HG03280 (cell line): ENCODE results near the gene ZMIZ2.
"Not testable (repeated sequence)": the region's sequence is repeated elsewhere in the genome, so short reads cannot be mapped to it uniquely, and the experiment has no call there.

Source experiments
- ATAC-seq: cut with Tn5 transposase; IDR thresholded peaks from one replicate; pipeline ENCODE4 v1.9.1; 2021; ENCODE audit warnings: mild to moderate bottlenecking, moderate library complexity; ENCODE audit not compliant: unreplicated experiment

The ZMIZ2 gene

GRCh38 chr7:44769776-44770294 is 21.2 kb downstream of the ZMIZ2 start:
- peak; percentile 52 for ATAC-seq

DNA sequence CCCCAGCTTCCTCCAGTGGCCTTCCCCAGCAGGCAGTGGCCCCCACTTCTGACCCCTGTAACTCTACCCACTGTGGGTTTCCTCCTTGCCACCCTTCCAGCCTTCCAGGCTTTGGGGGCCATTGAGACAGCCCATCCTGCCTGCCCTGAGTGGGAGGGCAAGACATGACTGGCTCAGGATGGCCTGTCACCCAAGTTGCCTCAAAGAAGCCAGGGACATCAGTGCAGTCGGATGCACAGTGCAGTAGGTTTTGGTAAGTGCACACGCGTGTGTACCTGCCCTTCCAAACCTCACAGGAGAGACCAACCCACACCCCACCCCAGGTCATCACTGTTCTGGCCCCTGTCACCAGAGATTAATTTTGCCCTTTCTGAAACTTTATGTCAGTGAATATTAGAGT is 22.7 kb downstream of the ZMIZ2 start:
- ATAC-seq: no peak

GRCh38 chr7:44772440-44772839 is 23.8 kb downstream of the ZMIZ2 start:
- ATAC-seq: no peak

DNA sequence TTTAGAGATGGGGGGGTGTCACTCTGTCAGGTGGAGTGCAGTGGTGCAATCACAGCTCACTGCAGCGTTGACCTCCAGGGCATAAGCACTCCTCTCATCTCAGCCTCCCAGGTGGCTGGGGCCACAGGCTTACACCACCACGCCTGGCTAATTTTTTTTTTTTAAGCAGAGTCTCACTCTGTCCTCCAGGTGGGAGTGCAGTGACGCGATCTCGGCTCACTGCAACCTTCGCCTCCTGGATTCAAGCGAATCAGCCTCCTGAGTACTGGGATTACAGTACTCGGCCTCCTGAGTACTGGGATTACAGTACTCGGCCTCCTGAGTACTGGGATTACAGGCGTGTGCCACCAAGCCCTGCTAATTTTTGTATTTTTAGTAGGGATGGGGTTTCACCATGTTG is 24.2 kb downstream of the ZMIZ2 start:
- no peak for ATAC-seq

- not testable (repeated sequence) for ATAC-seq
Observed at GRCh38 chr7:44774486-44774885, 25.8 kb downstream of the ZMIZ2 start.

DNA sequence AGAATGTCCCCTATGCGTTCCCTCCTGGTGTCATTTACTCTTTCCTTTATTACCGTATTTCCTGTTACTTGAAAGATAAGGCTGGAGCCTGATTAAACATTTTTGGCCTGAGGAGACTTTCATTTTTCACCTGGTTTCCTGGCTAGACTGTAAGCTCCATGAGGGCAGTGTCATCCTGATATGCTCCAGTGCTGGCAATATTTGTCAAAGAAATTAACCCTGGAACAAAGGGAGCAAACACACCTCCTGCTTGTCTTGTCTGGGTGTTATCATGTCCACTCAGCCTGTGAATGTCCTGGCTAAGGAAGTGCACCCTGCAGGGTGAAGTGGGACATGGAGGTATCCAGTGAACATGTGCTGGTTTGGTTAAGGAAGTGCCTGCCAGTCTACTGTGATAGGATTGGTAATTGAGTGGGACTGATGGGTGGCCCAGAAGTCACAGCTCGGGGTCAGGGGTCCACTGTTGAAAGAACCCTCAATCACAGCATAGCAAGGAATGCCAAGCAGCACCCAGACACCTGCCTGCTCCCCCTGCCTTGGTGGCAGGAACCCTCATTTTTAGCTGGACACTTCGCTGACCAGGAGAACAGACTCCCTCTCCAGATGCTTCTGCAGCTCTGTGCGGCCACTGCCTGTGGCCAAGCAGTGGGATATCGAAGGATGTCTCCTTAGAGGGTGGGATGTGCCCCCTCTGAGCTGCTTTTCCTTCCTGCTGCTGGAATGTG is 26.9 kb downstream of the ZMIZ2 start:
- ATAC-seq: no peak

- no peak for ATAC-seq
Observed at GRCh38 chr7:44776211-44776610, 27.6 kb downstream of the ZMIZ2 start.

DNA sequence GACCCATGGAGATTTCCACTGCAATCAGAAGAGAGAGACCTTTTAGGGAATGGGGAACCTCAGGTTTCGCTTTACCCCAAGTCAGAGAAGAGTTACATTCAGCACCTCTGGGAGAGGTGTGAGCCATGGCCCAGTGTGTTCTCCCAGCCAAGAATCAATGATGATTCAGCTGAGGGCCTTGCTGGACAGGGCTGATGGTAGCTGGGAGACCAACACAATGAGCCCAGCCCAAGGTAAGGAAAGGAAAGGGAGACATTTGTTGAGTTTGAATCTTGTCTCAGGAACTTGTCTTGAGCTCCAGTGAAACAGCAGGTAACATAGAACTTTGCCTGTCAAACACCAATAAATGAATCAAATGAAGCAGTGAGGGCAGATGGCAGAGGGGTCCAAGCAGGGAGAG is 33.8 kb downstream of the ZMIZ2 start:
- no peak for ATAC-seq

- no peak for ATAC-seq
Observed at GRCh38 chr7:44783407-44783806, 34.8 kb downstream of the ZMIZ2 start.

- ATAC-seq: no peak
Observed at GRCh38 chr7:44784364-44784763, 35.7 kb downstream of the ZMIZ2 start.

DNA sequence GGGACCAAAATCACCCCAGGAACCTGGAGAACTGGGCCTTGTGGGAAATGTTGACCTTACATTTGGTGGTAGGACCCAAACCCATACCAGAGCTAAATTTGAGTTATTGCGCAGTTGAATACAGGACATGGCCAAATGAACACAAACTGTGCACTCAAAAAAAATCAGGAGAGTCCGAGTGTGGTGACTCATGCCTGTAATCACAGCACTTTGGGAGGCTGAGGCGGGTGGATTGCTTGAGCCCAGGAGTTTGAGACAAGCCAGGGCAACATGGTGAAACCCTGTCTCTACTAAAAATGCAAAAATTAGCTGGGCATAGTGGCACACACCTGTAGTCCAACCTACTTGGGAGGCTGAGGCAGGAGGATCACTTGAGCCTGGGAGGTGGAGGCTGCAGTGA is 36.6 kb downstream of the ZMIZ2 start:
- not testable (repeated sequence) for ATAC-seq

- no peak for ATAC-seq
Observed at GRCh38 chr7:44787041-44787440, 38.4 kb downstream of the ZMIZ2 start.

DNA sequence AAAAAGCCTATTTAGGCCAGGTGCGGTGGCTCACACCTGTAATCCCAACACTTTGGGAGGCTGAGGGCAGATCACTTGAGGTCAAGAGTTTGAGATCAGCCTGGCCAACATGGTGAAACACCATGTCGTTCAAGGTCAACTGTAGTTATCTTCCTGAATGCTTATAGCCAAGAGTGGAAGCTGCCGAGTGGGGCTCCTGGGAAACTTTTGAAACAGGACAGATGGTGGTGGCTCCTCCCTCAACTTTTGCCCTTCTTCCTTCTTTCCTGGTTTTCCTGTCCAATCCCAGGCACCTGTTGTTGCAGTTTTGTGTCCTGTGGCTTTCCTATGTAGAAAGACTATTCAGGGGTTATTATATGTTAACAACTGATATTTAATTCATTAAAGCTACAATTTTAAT is 39.1 kb downstream of the ZMIZ2 start:
- no peak for ATAC-seq

DNA sequence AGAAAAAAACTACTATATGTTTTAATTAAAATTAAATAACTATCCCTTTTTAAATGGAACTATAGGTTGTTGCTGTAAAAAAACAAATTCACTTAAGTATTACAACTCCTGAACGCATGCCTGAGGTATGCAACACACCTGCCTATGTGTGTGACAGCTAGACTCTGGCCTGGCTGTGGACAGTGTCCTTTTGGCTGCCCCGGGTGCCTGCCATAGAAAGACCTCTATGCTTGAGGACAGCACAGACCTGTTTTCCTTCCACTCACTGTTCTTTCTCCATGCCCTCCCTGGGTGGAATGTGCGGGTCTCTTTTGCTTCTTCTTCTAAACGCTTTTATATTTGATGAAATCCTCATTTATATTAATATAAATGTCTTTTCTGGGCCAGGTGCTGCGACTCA is 41.3 kb downstream of the ZMIZ2 start:
- no peak for ATAC-seq

- no peak for ATAC-seq
Observed at GRCh38 chr7:44791278-44792219, 42.9 kb downstream of the ZMIZ2 start.

- no peak for ATAC-seq
Observed at GRCh38 chr7:44793919-44794318, 45.3 kb downstream of the ZMIZ2 start.

GRCh38 chr7:44794331-44794730 is 45.7 kb downstream of the ZMIZ2 start:
- no peak for ATAC-seq

- no peak for ATAC-seq
Observed at GRCh38 chr7:44796034-44796503, 47.4 kb downstream of the ZMIZ2 start.

DNA sequence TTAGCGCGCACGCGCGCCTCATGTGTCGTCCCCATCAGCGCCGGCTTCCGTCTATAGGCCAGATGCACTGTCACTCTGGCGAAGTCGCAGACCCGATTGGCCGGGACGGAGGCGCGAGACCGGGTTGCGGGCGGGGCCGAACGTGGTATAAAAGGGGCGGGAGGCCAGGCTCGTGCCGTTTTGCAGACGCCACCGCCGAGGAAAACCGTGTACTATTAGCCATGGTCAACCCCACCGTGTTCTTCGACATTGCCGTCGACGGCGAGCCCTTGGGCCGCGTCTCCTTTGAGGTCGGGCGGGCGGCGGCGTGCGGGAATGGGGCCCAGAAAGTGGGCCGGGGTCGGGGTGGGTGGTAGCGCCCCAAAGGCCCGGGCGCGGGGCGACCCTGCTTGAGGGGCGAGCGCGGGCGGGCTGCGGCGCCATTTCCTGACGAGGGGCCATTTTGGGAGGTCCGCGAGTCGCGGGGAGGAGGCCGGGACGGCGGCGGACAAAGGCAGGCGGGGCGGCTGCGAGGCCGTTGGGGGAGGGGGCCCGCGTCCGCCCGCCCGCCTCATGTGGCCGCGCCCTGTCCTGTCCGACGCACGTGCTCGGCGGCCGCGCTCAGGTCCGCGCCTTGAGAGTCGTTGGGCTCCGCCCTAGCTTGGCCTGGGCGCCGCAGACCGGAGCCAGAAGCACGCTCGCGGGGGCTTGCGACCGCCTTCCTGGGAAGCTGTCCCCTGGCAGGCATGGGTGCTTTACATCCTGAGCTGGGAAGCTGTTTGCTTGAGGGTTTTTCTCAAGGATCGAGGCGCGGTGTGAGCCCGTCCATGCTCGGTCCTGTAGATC is 48.1 kb downstream of the ZMIZ2 start, which contains the start of gene PPIA:
PPIA (plus strand) TSS at position 178 of the 825 bp plus-strand sequence; CDS start at position 222, 44 bp downstream.
- peak; percentile 92 for ATAC-seq

DNA sequence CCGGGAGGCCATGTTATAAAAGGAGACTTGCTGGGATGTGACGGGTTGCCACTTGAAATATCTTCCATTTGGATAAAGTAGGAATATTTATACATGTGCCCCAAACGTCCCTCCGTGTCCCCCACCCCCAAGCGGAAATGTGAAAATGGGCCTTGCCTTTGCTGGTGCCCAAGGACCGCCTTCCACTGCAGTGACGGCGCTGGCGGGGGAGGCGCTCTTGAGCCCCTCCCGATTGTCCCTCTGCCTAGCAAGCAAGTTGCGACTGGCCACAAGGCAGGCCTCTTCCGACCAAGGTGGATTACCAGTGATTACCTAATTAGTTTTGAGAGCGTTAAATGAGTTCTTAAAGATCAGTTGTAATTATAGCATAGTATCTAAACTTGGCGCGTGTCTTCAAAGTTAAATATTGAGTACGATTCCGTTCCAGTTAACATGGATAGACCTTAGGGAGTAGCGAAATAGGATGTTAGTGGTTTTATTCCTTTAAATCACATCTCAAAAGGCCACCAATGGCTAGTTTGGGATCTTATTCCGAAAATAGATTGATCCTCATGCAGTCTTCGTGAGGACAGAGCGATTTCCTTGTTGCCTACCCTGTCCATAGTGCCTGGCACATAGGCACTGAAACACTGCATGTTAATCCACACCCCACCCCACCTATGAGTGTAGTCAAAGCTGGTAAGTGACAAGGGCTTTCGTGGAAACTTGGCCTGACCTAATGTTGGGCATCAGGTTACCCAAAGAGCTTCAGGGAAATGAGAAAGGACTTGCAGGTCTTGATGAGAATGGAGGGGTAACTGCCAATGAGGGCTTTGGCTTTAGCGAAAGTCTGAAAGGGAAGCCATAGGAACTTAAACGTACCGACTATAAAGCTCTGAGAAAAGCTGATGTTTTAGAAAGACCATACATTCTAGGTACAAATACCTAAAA is 48.9 kb downstream of the ZMIZ2 start:
- ATAC-seq: peak; percentile 40
